Chondrocyte (in vitro differentiated cells): Measurements from ENCODE around the gene UNCX. TPM values are rescaled to one million over a fixed set of nuclear protein-coding genes. Genes with fewer than 3 reads are reported as not detected.

Experiments
- DNase-seq: peaks from one replicate; pipeline ENCODE4 v3.0.0; 2021; ENCODE audit warnings: mixed read lengths, low spot score
- H3K27ac Mint-ChIP-seq: one replicate; pipeline ENCODE4 v1.8.0; 2021; ENCODE audit warnings: mild to moderate bottlenecking, moderate library complexity, mixed read lengths; ENCODE audit not compliant: unreplicated experiment
- H3K27me3 Mint-ChIP-seq: 2 replicates; pipeline ENCODE4 v1.8.0; 2021; ENCODE audit warnings: low read depth, mixed read lengths
- H3K36me3 Mint-ChIP-seq: 2 replicates; pipeline ENCODE4 v1.8.0; 2021; ENCODE audit warnings: low read depth, mixed read lengths
- H3K4me1 Mint-ChIP-seq: 2 replicates; pipeline ENCODE4 v1.8.0; 2021; ENCODE audit warnings: low read depth, mild to moderate bottlenecking, mixed read lengths
- H3K4me3 Mint-ChIP-seq: one replicate; pipeline ENCODE4 v1.8.0; 2021; ENCODE audit warnings: mild to moderate bottlenecking, moderate library complexity, mixed read lengths; ENCODE audit not compliant: unreplicated experiment
- H3K9me3 Mint-ChIP-seq: 2 replicates; pipeline ENCODE4 v1.8.0; 2021; ENCODE audit warnings: low read depth, mixed read lengths
- total RNA-seq: library from RNA; stranded (reverse); gene quantifications from 3 replicates; pipeline ENCODE4 v1.2.1, GENCODE V29; 2021
- TF ChIP-seq, protein P1 (sequence below): fragments of 200-600 bp; sonication (generic); IDR thresholded peaks from 2 replicates; pipeline ENCODE4 v1.5.0; 2021; ENCODE audit warnings: antibody characterized with exemption, mild to moderate bottlenecking, moderate library complexity

Gene UNCX
- total RNA-seq, 1 donor from 2014 or later: not detected

GRCh38 chr7:1228545-1229201 is 4.0 kb upstream of the UNCX start:
- TF ChIP-seq, protein P1, sequence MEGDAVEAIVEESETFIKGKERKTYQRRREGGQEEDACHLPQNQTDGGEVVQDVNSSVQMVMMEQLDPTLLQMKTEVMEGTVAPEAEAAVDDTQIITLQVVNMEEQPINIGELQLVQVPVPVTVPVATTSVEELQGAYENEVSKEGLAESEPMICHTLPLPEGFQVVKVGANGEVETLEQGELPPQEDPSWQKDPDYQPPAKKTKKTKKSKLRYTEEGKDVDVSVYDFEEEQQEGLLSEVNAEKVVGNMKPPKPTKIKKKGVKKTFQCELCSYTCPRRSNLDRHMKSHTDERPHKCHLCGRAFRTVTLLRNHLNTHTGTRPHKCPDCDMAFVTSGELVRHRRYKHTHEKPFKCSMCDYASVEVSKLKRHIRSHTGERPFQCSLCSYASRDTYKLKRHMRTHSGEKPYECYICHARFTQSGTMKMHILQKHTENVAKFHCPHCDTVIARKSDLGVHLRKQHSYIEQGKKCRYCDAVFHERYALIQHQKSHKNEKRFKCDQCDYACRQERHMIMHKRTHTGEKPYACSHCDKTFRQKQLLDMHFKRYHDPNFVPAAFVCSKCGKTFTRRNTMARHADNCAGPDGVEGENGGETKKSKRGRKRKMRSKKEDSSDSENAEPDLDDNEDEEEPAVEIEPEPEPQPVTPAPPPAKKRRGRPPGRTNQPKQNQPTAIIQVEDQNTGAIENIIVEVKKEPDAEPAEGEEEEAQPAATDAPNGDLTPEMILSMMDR: no peak
- H3K27ac Mint-ChIP-seq: no peak overlapping the region
- H3K9me3 Mint-ChIP-seq: no peaks in the 10 kb centered on the region
- peaks cover 3% of the 10 kb centered on the region for H3K36me3 Mint-ChIP-seq
- H3K4me1 Mint-ChIP-seq: peaks cover 2% of the 10 kb centered on the region
- H3K4me3 Mint-ChIP-seq: no peak overlapping the region
- H3K27me3 Mint-ChIP-seq: peaks cover 52% of the 10 kb centered on the region
- no peak for DNase-seq

DNA sequence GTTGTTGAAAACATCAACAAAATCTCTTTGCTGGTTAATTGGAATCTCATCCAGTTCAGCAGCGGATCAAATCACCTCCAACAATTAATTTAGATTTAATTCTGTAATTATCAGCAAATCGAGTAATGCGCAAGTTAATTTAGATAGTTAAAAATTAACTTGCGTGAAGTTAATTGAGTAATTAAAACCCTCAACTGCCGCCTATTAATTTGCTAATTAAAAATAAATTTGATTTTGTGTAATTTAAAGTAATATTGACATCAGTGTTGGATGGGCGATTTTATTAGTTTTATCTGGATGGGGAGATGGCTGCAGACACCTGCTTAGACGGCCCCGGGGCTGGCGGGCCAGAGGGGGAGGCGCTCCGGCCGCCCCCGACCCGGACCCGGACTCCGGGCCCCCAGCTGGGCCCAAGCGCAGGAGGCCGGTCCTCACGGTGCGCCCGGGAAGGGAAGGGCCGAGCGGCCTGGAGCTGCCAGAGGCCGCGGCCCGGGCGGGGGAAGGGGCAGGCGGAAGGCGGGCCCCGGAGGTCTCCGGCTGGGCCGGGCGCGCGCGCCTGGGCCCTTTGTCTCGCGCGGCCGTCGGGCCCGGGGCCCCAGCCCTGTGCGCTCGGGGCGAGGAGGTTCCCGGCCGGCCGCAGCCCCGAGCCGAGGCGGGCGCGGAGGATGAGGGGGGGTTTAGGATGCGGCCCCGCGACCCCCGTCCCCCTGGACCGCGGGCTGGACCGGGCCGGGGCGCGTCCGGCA is 3.3 kb upstream of the UNCX start:
- H3K27ac Mint-ChIP-seq: no peak overlapping the region
- no peak overlapping the region for H3K4me3 Mint-ChIP-seq
- peaks cover 6% of the 10 kb centered on the region for H3K36me3 Mint-ChIP-seq
- peaks cover 2% of the 10 kb centered on the region for H3K4me1 Mint-ChIP-seq
- no peak for DNase-seq
- TF ChIP-seq, protein P1: no peak
- no peaks in the 10 kb centered on the region for H3K9me3 Mint-ChIP-seq
- peaks cover 55% of the 10 kb centered on the region for H3K27me3 Mint-ChIP-seq

- Mint-ChIP-seq H3K9me3 (no peaks in the 10 kb centered on the region), H3K4me1 (peaks cover 2% of the 10 kb centered on the region), H3K4me3 (no peak overlapping the region), H3K27ac (no peak overlapping the region), H3K36me3 (peaks cover 8% of the 10 kb centered on the region), H3K27me3 (peaks cover 58% of the 10 kb centered on the region)
- DNase-seq: no peak
- TF ChIP-seq, protein P1: no peak
Observed at GRCh38 chr7:1229956-1230355, 2.7 kb upstream of the UNCX start.

- Mint-ChIP-seq H3K4me1 (peaks cover 2% of the 10 kb centered on the region), H3K9me3 (no peaks in the 10 kb centered on the region), H3K36me3 (peaks cover 8% of the 10 kb centered on the region), H3K4me3 (no peak overlapping the region), H3K27ac (no peak overlapping the region), H3K27me3 (peaks cover 57% of the 10 kb centered on the region)
- TF ChIP-seq, protein P1: no peak
- no peak for DNase-seq
Observed at GRCh38 chr7:1230411-1231213, 2.1 kb upstream of the UNCX start.
